NCI-H82 (cell line): Measurements from ENCODE around the gene NUDT13.
"Not testable (repeated sequence)": the region's sequence is repeated elsewhere in the genome, so short reads cannot be mapped to it uniquely, and the experiment has no call there.

Experiments used
- DNase-seq: peaks from one replicate; lab custom pipeline; 2025; lab: John Stamatoyannopoulos, UW

The NUDT13 gene

DNA sequence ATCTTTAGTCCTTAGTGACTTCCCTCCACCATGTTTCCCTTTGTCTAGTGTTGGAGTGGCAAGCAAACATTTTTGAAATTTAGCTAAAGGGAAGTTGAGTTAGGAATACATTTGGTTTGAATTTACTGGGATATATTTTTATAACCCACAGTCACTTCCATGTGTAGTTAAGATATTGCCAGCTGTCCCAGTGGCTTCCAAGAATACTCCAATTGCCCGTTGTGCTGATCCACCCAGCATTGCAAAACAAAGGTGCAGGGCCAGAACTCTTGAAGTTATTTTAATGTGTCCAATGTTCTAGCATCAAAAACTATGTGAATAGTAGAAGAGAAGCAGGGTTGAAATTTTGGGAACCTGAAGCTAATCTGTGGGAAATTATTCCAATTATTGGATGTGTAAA, 11.1 kb upstream of the NUDT13 start:
- DNase-seq: no peak

GRCh38 chr10:73106301-73106700, 4.0 kb upstream of the NUDT13 start:
- DNase-seq: no peak

GRCh38 chr10:73109248-73109652, 1.0 kb upstream of the NUDT13 start:
- not testable (repeated sequence) for DNase-seq

DNA sequence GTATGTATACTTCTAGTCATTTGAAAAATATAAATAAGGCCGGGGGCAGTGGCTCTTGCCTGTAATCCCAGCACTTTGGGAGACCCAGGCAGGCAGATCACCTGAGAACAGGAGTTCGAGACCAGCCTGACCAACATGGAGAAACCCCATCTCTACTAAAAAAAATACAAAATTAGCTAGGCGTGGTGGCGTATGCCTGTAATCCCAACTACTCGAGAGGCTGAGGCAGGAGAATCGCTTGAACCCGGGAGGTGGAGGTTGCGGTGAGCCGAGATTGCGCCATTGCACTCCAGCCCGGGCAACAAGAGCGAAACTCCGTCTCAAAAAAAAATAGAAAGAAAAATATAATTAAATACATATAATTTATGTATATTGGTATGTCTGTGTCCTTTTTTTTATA, 1.8 kb downstream of the NUDT13 start:
- DNase-seq: not testable (repeated sequence)

DNA sequence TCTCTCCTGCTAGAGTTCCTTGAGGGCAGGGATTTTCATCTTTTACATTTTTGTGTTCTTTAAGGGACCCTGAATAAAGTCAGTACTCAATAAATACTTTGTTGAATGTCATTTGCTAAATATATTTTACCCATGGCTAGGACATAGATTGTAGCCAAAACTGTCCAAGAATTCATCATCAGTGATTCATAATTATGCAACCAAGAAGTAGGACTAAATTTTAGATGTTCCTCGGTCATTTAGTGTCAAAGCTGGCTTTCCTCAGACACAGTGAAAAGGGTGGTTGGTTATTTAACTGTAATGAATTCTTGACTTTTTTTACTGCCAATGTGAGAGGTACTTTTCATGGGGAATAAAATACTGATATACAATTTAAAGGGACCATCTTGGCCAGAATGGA, 3.3 kb downstream of the NUDT13 start:
- no peak for DNase-seq

DNA sequence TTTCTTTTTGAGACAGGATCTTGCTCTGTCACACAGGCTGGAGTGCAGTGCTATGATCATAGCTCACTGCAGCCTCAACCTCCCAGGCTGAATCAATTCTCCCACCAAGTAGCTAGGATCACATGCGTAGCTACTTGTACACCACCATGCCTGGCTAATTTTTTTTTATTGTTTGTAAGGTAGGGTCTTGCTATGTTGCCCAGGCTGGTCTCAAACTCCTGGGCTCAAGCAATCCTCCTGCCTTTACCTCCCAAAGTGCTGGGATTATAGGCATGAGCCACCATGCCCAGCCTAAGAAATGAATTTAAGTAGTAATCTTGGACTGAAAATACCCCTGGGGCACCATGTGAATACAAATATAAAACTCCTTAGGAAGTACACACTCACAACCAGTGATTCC, 5.8 kb downstream of the NUDT13 start:
- no peak for DNase-seq

GRCh38 chr10:73117976-73118743, 7.9 kb downstream of the NUDT13 start:
- no peak for DNase-seq

DNA sequence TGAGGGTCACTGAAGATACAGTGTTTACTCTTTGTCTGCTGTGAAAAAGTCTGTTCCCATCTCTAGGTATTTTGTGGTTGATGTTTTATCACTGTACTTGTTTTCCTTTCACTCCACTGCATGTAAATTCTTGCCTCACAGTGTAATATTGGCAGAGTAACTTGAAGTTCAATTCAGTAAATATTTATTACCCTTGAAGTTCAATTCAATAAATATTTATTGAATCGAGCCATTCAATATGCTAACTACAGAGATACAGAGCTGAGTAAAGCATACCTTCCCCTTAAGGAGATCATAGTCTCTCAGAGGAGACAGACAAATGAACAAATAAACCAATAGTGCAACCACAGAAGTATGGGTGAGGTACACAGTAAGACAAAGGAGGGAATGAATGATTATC, 9.2 kb downstream of the NUDT13 start:
- DNase-seq: no peak

DNA sequence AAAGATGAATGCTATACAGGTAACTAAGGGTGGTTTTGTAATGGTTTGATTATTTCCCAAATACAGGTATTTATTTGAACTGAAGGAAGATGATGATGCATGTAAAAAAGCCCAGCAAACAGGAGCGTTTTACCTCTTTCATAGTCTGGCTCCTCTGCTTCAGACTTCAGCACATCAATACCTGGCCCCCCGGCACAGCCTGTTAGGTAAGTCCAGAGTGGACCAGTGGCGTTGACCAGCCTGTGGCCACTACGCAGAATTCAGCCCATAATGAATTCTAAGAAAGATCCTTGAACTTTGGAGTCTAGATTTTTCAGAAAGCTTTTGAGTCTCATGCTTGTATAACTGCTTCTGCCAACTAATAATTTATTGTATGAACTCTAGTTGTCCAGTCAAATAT, 9.7 kb downstream of the NUDT13 start:
- no peak for DNase-seq

DNA sequence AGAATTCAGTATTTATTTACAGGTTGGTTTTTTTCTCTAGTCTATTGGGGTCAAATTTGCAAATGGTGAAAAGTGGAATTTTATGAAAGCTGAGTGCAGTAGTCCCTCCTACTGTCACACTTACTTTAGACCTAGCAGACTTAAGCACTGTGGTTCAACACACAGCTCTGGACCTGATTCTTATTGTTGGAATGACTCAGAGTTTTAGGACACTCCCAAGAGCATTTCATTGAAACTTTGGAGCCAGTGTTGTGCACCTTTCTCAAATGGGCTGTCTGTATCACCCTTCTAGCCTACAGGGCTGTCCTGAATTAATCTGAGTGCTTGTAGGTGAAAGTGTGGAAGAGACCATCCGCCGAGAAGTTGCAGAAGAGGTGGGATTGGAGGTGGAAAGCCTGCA, 16.1 kb downstream of the NUDT13 start:
- DNase-seq: no peak

GRCh38 chr10:73131301-73131700, 21.0 kb downstream of the NUDT13 start:
- no peak for DNase-seq

DNA sequence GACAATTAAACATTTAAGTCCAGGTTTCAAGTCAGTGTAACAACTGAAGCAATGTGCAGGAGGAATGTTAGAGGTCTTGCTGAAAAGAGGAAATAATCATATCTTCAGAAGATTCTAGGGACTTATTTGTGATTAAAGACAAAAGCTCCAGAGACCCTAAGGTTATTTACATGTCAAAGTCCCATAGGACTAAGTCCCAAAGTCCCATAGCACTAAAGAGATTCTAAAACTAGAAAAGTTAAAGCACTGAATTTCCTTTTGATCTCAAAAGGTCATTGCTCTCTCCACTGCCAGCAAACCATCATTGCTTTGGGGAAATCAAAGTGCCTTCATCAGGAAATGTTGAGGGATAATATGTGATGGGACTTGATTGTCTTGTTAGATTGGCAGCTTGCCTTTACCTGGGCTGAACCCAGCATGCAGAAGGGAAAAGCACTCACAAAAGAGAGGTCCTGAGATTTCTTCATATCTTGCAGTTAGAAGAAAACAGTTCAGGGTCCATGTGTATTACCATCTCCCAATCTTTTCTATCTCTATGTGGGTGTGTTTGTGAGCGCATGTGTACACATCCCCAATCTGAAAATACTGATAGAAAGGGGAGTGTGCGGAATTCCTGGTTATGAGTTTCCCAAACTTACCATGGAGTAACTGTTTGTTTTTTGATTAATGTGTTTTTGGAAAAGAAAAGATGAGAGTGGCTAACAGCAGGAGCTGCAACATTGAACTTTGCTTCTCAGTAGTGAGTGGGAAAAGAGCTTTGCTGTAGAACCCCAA, 21.8 kb downstream of the NUDT13 start:
- no peak for DNase-seq

- DNase-seq: no peak
These were observed 24.5 kb downstream of the NUDT13 start for GRCh38 chr10:73134727-73135126.

DNA sequence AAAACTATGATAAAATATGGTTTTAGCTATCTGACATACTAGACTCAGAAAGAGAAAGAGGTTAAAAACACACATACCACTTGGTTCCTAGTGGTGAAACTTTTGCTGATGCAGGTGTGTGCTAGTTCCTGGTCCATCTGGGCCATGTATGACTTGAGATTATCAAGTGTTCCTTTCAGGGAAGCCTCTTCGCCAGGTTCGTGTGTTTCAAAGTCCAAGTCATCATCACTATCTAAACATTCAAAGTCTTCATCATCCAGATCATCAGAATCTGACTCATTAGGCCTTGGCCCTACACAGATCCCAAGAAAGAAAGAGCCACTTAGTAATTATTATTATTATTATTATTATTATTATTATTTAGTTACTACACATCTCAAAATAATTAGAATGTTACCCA, 26.4 kb downstream of the NUDT13 start:
- DNase-seq: no peak

- no peak for DNase-seq
These were observed 29.0 kb downstream of the NUDT13 start for GRCh38 chr10:73139251-73139650.

DNA sequence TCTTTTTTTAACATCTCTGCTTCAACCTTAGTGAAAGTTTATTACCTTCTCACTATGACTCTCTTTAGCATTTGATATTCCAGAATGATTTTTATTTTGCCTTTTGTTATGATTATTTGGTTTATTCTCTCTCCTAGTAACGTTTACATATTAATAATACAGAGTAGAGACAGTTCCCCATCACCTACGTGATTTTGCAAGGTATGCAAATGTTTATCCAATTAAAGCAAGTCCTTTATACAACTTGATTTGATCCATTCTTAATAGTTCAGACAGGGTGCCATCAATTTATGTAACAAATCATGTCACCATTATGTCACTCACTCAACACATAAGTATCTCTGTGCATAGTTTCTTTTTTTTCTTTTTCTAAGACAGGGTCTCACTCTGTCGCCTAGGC, 31.3 kb downstream of the NUDT13 start:
- DNase-seq: no peak

- DNase-seq: not testable (repeated sequence)
These were observed 40.6 kb downstream of the NUDT13 start for GRCh38 chr10:73150633-73151413.

- no peak for DNase-seq
These were observed 41.8 kb downstream of the NUDT13 start for GRCh38 chr10:73152009-73152408.

GRCh38 chr10:73156054-73156453, 45.8 kb downstream of the NUDT13 start:
- no peak for DNase-seq

DNA sequence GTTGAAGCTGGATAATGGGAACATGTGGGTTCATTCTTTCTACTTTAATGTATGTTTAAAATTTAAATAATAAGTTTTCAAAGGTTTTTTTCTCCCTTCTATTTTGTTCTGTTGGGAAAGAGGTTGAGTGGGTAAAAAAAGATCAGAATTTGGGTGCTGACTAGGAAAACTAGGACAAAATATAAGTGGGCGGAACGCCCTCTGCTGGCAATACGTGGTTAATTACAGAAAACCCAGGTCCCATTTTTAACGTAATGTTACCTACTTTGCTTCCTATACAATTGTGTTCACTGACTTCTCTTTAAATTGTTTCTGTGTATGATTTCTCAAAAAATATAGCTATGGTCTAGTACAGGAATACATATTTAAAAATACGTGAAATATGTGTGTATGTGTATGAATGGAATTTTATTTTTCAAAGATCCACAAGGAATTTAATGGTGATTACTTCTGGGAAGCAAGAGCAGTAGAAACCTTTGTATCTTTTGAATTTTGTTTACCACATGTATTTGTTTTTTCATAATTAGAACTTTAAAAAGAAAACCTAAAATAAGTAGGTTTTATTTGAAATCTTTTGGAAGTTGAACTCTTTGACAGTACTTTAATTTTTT, 48.9 kb downstream of the NUDT13 start:
- DNase-seq: peak; percentile 45

DNA sequence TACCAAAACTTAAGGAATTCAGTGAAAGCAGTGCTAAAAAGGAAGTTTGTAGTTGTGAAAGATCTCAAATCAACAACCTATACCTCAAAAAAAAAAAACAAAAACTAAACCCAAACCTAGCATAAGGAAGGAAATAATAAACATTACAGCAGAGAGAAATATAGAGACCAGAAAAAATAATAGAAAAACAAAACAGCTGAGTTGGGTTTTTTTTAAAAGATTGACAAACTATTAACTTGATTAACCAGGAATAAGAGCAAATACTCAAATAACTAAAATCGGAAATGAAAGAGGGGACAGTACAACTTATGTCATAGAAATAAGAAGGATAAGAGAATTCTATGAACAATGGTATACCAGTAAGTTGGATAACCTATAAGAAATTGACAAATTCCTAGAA, 50.8 kb downstream of the NUDT13 start:
- DNase-seq: no peak

DNA sequence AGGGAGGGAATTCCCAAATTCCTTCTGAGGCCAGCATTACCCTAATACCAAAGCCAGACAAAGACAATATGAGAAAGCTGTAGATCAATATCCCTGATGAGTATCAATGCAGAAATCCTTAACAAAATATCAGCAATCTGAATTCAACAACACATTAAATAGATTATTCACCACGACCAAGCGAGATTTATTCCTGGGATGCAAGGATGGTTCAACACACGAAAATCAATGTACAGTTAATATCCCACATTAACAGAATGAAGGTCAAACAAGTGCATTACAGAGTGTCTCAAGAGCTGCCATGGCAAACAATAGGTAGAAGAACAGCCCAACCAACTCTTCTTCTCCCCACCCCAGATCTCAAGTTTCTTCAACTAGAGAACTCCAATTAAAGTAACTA, 51.4 kb downstream of the NUDT13 start:
- DNase-seq: no peak
